CD14-positive monocyte (primary cell): ENCODE measurements around the gene CILP2. TPM values are rescaled to one million over a fixed set of nuclear protein-coding genes. Genes with fewer than 3 reads are reported as not detected.

ENCODE experiments used
- DNase-seq, 3 donors: peaks; one replicate each; pipeline ENCODE4 v3.0.0-alpha.2; 2011 to 2022
- H2AFZ ChIP-seq: 2 replicates; pipeline ENCODE4 v1.6.0; 2012; ENCODE audit warnings: mild to moderate bottlenecking, low read depth, low read length, inconsistent platforms; ENCODE audit not compliant: insufficient read depth, poor library complexity, severe bottlenecking
- H3K27ac ChIP-seq, 2 donors: 1 replicate in 1 of 2; 2 replicates in 1 of 2; pipeline ENCODE4 v1.5.1; 2012 to 2013; ENCODE audit warnings: low read length in 2 of 2, control low read depth in 1 of 2, inconsistent platforms in 1 of 2, low read depth in 1 of 2, mild to moderate bottlenecking in 1 of 2
- H3K27me3 ChIP-seq, 2 donors: one replicate each; pipeline versions ENCODE4 v1.6.0 to v1.6.1; 2011 to 2013; ENCODE audit warnings: low read length in 2 of 2; ENCODE audit not compliant: control insufficient read depth in 2 of 2, insufficient read depth in 2 of 2
- H3K36me3 ChIP-seq, 2 donors: replicated peaks in 1 of 2; 1 replicate in 1 of 2; 2 replicates in 1 of 2; pipeline versions ENCODE4 v1.5.1 to v1.6.1; 2012 to 2013; ENCODE audit warnings: low read length in 2 of 2, control low read depth in 1 of 2, inconsistent platforms in 1 of 2, mild to moderate bottlenecking in 1 of 2; ENCODE audit not compliant: insufficient read depth in 2 of 2, control insufficient read depth in 1 of 2
- H3K4me1 ChIP-seq, 2 donors: 1 replicate in 1 of 2; 2 replicates in 1 of 2; pipeline versions ENCODE4 v1.5.1 to v1.6.1; 2012 to 2013; ENCODE audit warnings: low read length in 2 of 2, control low read depth in 1 of 2, inconsistent platforms in 1 of 2, mild to moderate bottlenecking in 1 of 2, moderate library complexity in 1 of 2; ENCODE audit not compliant: insufficient read depth in 2 of 2, control insufficient read depth in 1 of 2
- H3K4me2 ChIP-seq: replicated peaks from 2 replicates; pipeline ENCODE3; 2012; ENCODE audit warnings: low read length, moderate library complexity, mild to moderate bottlenecking; ENCODE audit not compliant: poor library complexity, severe bottlenecking; ENCODE audit errors: extremely low read depth
- H3K4me3 ChIP-seq, 3 experiments: fragments of 200-600 bp in 1 of 3; sonication (generic) in 1 of 3; replicated peaks in 1 of 3; 1 replicate in 2 of 3; 2 replicates in 1 of 3; pipeline ENCODE4 v1.5.1; 2011 to 2013; ENCODE audit warnings: low read length in 3 of 3, mild to moderate bottlenecking in 3 of 3, control low read depth in 2 of 3, low read depth in 2 of 3, inconsistent platforms in 1 of 3, moderate library complexity in 1 of 3
- H3K79me2 ChIP-seq: 2 replicates; pipeline ENCODE4 v1.6.0; 2012; ENCODE audit warnings: mild to moderate bottlenecking, control low read depth, inconsistent platforms, low read length, moderate library complexity; ENCODE audit not compliant: insufficient read depth
- H3K9ac ChIP-seq: 2 replicates; pipeline ENCODE4 v1.6.0; 2017; ENCODE audit warnings: low read length, mild to moderate bottlenecking; ENCODE audit not compliant: insufficient read depth, poor library complexity, severe bottlenecking
- H3K9me3 ChIP-seq, 2 donors: replicated peaks in 1 of 2; 1 replicate in 1 of 2; 2 replicates in 1 of 2; pipeline versions ENCODE4 v1.5.1 to v1.6.1; 2012 to 2013; ENCODE audit warnings: low read length in 2 of 2, control low read depth in 1 of 2; ENCODE audit not compliant: control insufficient read depth in 1 of 2, insufficient read depth in 1 of 2
- H4K20me1 ChIP-seq: 2 replicates; pipeline ENCODE4 v1.6.0; 2012; ENCODE audit warnings: mild to moderate bottlenecking, low read length, control low read depth, moderate library complexity; ENCODE audit not compliant: insufficient read depth
- H3K27ac Mint-ChIP-seq, 7 donors: one replicate each; pipeline ENCODE4 v1.8.0; 2020; ENCODE audit warnings: mild to moderate bottlenecking in 7 of 7, mixed read lengths in 7 of 7, moderate library complexity in 6 of 7, inconsistent platforms in 2 of 7
- H3K27me3 Mint-ChIP-seq, 3 donors: one replicate each; pipeline ENCODE4 v1.8.0; 2021 to 2022; ENCODE audit warnings: low read depth in 3 of 3, mild to moderate bottlenecking in 3 of 3, mixed read lengths in 3 of 3, moderate library complexity in 3 of 3, inconsistent platforms in 1 of 3
- H3K36me3 Mint-ChIP-seq, 2 donors: one replicate each; pipeline ENCODE4 v1.8.0; 2020; ENCODE audit warnings: mixed read lengths in 2 of 2, inconsistent platforms in 1 of 2, mild to moderate bottlenecking in 1 of 2
- H3K4me1 Mint-ChIP-seq: one replicate; pipeline ENCODE4 v1.8.0; 2020; ENCODE audit warnings: mild to moderate bottlenecking, mixed read lengths
- H3K4me3 Mint-ChIP-seq, 2 donors: one replicate each; pipeline ENCODE4 v1.8.0; 2020; ENCODE audit warnings: mild to moderate bottlenecking in 2 of 2, mixed read lengths in 2 of 2, moderate library complexity in 1 of 2
- H3K9me3 Mint-ChIP-seq, 7 donors: one replicate each; pipeline ENCODE4 v1.8.0; 2020 to 2022; ENCODE audit warnings: mixed read lengths in 7 of 7, mild to moderate bottlenecking in 6 of 7, moderate library complexity in 6 of 7, inconsistent platforms in 2 of 7
- WGBS: methylation state at CpG from one replicate; pipeline ENCODE4 v1.1.5; 2013; ENCODE audit warnings: missing lambda C conversion rate; ENCODE audit not compliant: insufficient coverage; 5-methylcytosine and 5-hydroxymethylcytosine counted together
- intact Hi-C, 2 donors: fragments of 100-400 bp; cut with micrococcal nuclease; formaldehyde crosslinking; loops; one replicate each; pipeline versions ENCODE4 v1.15.0 to v1.15.1; 2023
- polyA plus RNA-seq, 3 donors: library from polyadenylated mRNA; depleted of rRNA in 1 of 3; unstranded in 2 of 3; stranded (reverse) in 1 of 3; fragments of 300-500 nt in 2 of 3; fragments of >200 nt in 1 of 3; fragmentation: Illumina TruSeq in 2 of 3; gene quantifications; 1 replicate in 2 of 3; 2 replicates in 1 of 3; pipeline ENCODE4 v1.2.3, GENCODE V29; 2012 to 2021
- TF ChIP-seq, protein P1 (sequence below): fragments of 200-600 bp; IDR thresholded peaks from one replicate; pipeline ENCODE4 v1.8.0; 2022; ENCODE audit warnings: antibody characterized with exemption, mild to moderate bottlenecking

The CILP2 gene
- polyA plus RNA-seq, 3 donors, result 0.04 TPM; not detected in 2

DNA sequence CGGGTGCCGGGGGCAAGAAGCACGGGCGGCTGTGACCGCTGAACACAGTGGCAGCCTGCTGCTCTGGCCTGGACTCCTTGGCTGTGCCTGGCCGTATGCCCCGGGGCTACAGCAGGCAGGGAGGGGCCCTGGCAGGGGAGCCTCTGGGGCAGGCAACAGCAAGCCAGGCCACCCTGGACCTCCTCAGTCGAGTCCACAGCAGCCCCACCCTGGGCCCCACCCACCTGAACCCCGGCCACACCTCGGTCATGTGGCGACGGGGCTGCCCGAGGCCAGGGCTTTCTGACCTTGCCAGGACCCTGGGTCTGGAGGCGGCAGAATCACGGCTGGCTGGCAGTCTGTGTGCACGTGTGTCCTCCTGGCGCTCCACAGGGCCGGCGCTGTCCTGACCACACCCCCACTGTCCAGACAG is 8.7 kb downstream of the CILP2 start:
- H2AFZ ChIP-seq, result no peak overlapping the region
- H3K4me1 ChIP-seq, result peaks cover 16 to 18% of the 10 kb centered on the region in 2 donors
- H3K36me3 Mint-ChIP-seq, result no peaks in the 10 kb centered on the region
- H3K9me3 ChIP-seq, result peaks cover 0 to 19% of the 10 kb centered on the region in 2 donors
- no peak overlapping the region for H3K4me3 ChIP-seq
- no peaks in the 10 kb centered on the region for H3K36me3 ChIP-seq
- H3K4me3 Mint-ChIP-seq, result no peak overlapping the region
- no peaks in the 10 kb centered on the region for H3K27me3 ChIP-seq
- H3K27ac ChIP-seq, result no peak overlapping the region
- H3K27ac Mint-ChIP-seq, result no peak overlapping the region
- no peak for DNase-seq
- TF ChIP-seq, protein P1, sequence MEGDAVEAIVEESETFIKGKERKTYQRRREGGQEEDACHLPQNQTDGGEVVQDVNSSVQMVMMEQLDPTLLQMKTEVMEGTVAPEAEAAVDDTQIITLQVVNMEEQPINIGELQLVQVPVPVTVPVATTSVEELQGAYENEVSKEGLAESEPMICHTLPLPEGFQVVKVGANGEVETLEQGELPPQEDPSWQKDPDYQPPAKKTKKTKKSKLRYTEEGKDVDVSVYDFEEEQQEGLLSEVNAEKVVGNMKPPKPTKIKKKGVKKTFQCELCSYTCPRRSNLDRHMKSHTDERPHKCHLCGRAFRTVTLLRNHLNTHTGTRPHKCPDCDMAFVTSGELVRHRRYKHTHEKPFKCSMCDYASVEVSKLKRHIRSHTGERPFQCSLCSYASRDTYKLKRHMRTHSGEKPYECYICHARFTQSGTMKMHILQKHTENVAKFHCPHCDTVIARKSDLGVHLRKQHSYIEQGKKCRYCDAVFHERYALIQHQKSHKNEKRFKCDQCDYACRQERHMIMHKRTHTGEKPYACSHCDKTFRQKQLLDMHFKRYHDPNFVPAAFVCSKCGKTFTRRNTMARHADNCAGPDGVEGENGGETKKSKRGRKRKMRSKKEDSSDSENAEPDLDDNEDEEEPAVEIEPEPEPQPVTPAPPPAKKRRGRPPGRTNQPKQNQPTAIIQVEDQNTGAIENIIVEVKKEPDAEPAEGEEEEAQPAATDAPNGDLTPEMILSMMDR, result no peak
- H3K4me1 Mint-ChIP-seq, result peaks cover 20% of the 10 kb centered on the region
- peaks cover 5 to 15% (median 11%) of the 10 kb centered on the region in 7 donors for H3K9me3 Mint-ChIP-seq
- H3K9ac ChIP-seq, result no peak overlapping the region
- intact Hi-C loops, result no loop called here
- H3K79me2 ChIP-seq, result no peaks in the 10 kb centered on the region
- peaks cover 2 to 8% (median 3%) of the 10 kb centered on the region in 3 donors for H3K27me3 Mint-ChIP-seq
- H3K4me2 ChIP-seq, result no peak overlapping the region
- no peaks in the 10 kb centered on the region for H4K20me1 ChIP-seq
- WGBS, result 84% methylated on average over 13 of the region's 19 CpGs

DNA sequence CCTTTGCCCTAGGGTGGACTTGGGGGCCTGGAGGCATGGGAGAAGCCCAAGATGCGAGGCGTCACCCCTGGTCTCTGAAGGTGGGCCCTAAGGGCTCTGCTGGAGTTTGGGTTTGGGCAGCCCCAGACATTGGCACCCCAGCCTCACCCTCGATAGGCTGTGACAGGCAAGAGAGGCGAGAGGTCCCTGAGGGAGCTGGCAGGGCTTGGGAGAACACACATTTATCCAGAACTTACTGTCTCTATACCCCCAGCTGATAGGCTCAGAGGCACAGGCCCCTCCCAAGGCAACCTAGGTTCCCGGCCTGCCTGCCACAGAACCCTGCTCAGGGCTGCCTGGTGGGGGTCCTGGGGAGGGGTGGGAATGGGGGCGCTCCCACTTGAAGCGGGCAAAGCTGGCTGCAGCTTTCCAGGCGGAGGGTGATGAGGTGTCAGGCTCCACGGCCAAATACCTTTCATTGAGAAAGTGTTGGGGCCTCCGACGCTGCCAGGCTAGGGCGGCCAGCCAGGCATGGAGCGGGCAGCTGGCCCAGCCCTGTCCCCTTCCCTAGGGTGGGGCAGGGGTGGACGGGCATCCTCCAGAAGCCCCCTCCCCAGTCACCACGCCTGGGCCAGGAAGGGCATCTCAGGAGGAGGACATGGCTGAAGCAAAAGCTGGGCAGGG is 9.7 kb downstream of the CILP2 start:
- Histone ChIP-seq H4K20me1 (no peaks in the 10 kb centered on the region), H3K9ac (no peak overlapping the region), H3K4me2 (no peak overlapping the region), H3K36me3 (no peaks in the 10 kb centered on the region), H2AFZ (no peak overlapping the region), H3K4me1 (peaks cover 6 to 8% of the 10 kb centered on the region in 2 donors), H3K27ac (no peak overlapping the region), H3K4me3 (no peak overlapping the region), H3K27me3 (no peaks in the 10 kb centered on the region), H3K79me2 (no peaks in the 10 kb centered on the region), H3K9me3 (peaks cover 0 to 19% of the 10 kb centered on the region in 2 donors)
- H3K4me3 Mint-ChIP-seq, result no peak overlapping the region
- no peak overlapping the region for H3K27ac Mint-ChIP-seq
- intact Hi-C loops, result no loop called here
- TF ChIP-seq, protein P1, result no peak
- peaks cover 5 to 15% (median 11%) of the 10 kb centered on the region in 7 donors for H3K9me3 Mint-ChIP-seq
- H3K27me3 Mint-ChIP-seq, result peaks cover 2 to 6% (median 2%) of the 10 kb centered on the region in 3 donors
- peaks cover 10% of the 10 kb centered on the region for H3K4me1 Mint-ChIP-seq
- WGBS, result 89% methylated on average over 5 of the region's 15 CpGs
- H3K36me3 Mint-ChIP-seq, result no peaks in the 10 kb centered on the region
- DNase-seq, result no peak
